Endothelial cell of umbilical vein (primary cell): ENCODE results near the gene RBBP4.

ENCODE experiments used
- CTCF ChIP-seq, 2 donors: IDR thresholded peaks; 1 replicate in 1 of 2; 2 replicates in 1 of 2; pipeline ENCODE4 v1.5.1; 2011; ENCODE audit warnings: low read length in 2 of 2, mild to moderate bottlenecking in 2 of 2, moderate library complexity in 2 of 2, control low read depth in 1 of 2, inconsistent platforms in 1 of 2, low read depth in 1 of 2; ENCODE audit not compliant: insufficient read depth in 1 of 2; ENCODE audit errors: extremely low read depth in 1 of 2
- MYC ChIP-seq: IDR thresholded peaks from one replicate; pipeline ENCODE4 v1.6.1; 2011; ENCODE audit warnings: mild to moderate bottlenecking, low read depth, low read length

- TF ChIP-seq MYC (no peak), CTCF (IDR thresholded peaks at IDR 0.05; ENCODE audit: extremely low read depth in 1 of 2, insufficient read depth in 1 of 2, low read depth in 1 of 2, low read length in 2 of 2) (no peak)
Measured at GRCh38 chr1:32706491-32706890, 55.5 kb downstream of the RBBP4 start.
